ENCODE results near the gene SLC6A6. TPM values are rescaled to one million over a fixed set of nuclear protein-coding genes. Genes with fewer than 3 reads are reported as not detected.

The SLC6A6 gene
- total and polyA plus RNA-seq, 10 of the 15 experiments (the other 5 are each of a cell fraction or from before 2014, with no cell fraction given): 5.6 to 47.0 (median 20.2) TPM

- no peak overlapping the region for H2AFZ ChIP-seq (ENCODE audit: control insufficient read depth, low read depth, low read length)
- no peak overlapping the region for H3K27ac ChIP-seq (ENCODE audit: control insufficient read depth, insufficient read depth)
- ChIA-PET RAD21 (ENCODE audit: unreplicated experiment) (no interaction called here), SMC1A (ENCODE audit: uncharacterized antibody, unreplicated experiment) (no interaction called here), POLR2A (no interaction called here), CTCF (no interaction called here)
- H3K36me3 ChIP-seq (ENCODE audit: control insufficient read depth in 2 of 2, insufficient read depth in 2 of 2, low read length in 1 of 2): no peaks in the 10 kb centered on the region
- intact Hi-C loops (cut with micrococcal nuclease; ENCODE audit: unreplicated experiment) (no loop called here), in situ Hi-C loops (cut with MboI) (no loop called here)
- TF ChIP-seq TCF12 (IDR thresholded peaks at IDR 0.05; ENCODE audit: low read depth, low read length): no peak
- FAIRE-seq (no peak), ATAC-seq (no peak), DNase-seq (ENCODE audit: low read depth, low spot score) (no peak)
- no peaks in the 10 kb centered on the region for H4K20me1 ChIP-seq (ENCODE audit: control insufficient read depth, insufficient read depth)
- no peak overlapping the region for H3K4me3 ChIP-seq
- H3K79me2 ChIP-seq (ENCODE audit: control insufficient read depth, insufficient read depth, low read length): no peaks in the 10 kb centered on the region
- H3K27me3 ChIP-seq (replicated peaks in 1 of 2; ENCODE audit: control insufficient read depth in 2 of 2, insufficient read depth in 2 of 2, low read length in 1 of 2): peaks cover 0 to 3% of the 10 kb centered on the region in 2 experiments; a peak in 3 of 4 replicates
- no peak overlapping the region for H3K4me2 ChIP-seq (ENCODE audit: control insufficient read depth, insufficient read depth)
- no peak overlapping the region for H3K9ac ChIP-seq (ENCODE audit: control insufficient read depth, insufficient read depth, low read length)
- WGBS (ENCODE audit: insufficient coverage, insufficient replicate concordance, low lambda C conversion rate, missing lambda C conversion rate): 14% methylated on average over 3 of the region's 3 CpGs
- H3K9me3 ChIP-seq (replicated peaks; ENCODE audit: control insufficient read depth, insufficient read depth, low read length): no peaks in the 10 kb centered on the region
- no peaks in the 10 kb centered on the region for H3K4me1 ChIP-seq (ENCODE audit: control insufficient read depth, insufficient read depth, low read length)
- no TSS peak for BruUV-seq (replicated peaks)
Observed at GRCh38 chr3:14528081-14528480, 125.7 kb downstream of the SLC6A6 start.

- intact Hi-C loops (cut with micrococcal nuclease; ENCODE audit: unreplicated experiment): no loop called here
- FAIRE-seq (no peak), ATAC-seq (no peak), DNase-seq (ENCODE audit: low read depth, low spot score) (no peak)
- WGBS (ENCODE audit: insufficient coverage, insufficient replicate concordance, low lambda C conversion rate, missing lambda C conversion rate): 52% methylated on average over 17 of the region's 17 CpGs
- H3K27ac ChIP-seq (ENCODE audit: control insufficient read depth, insufficient read depth): no peak overlapping the region
- no peak overlapping the region for H3K4me3 ChIP-seq
- H4K20me1 ChIP-seq (ENCODE audit: control insufficient read depth, insufficient read depth): no peaks in the 10 kb centered on the region
- POLR2A ChIA-PET: no interaction called here
- in situ Hi-C loops (cut with MboI): no loop called here
- TF ChIP-seq HCFC1 (IDR thresholded peaks at IDR 0.05; ENCODE audit: low read length) (no peak), EP300 (IDR thresholded peaks at IDR 0.05; ENCODE audit: borderline replicate concordance in 1 of 2, control insufficient read depth in 1 of 2, low read depth in 2 of 2, low read length in 2 of 2) (no peak), MXI1 (IDR thresholded peaks at IDR 0.05; ENCODE audit: low read depth, low read length) (no peak)
- H3K79me2 ChIP-seq (ENCODE audit: control insufficient read depth, insufficient read depth, low read length): no peaks in the 10 kb centered on the region
- CTCF ChIA-PET: no interaction called here
- H3K9ac ChIP-seq (ENCODE audit: control insufficient read depth, insufficient read depth, low read length): no peak overlapping the region
- BruUV-seq (replicated peaks): no TSS peak
- H3K4me2 ChIP-seq (ENCODE audit: control insufficient read depth, insufficient read depth): no peak overlapping the region
- H3K36me3 ChIP-seq (ENCODE audit: control insufficient read depth in 2 of 2, insufficient read depth in 2 of 2, low read length in 1 of 2): no peaks in the 10 kb centered on the region
- SMC1A ChIA-PET (ENCODE audit: uncharacterized antibody, unreplicated experiment): no interaction called here
- H3K4me1 ChIP-seq (ENCODE audit: control insufficient read depth, insufficient read depth, low read length): no peaks in the 10 kb centered on the region
- no peak overlapping the region for H2AFZ ChIP-seq (ENCODE audit: control insufficient read depth, low read depth, low read length)
- H3K27me3 ChIP-seq (replicated peaks in 1 of 2; ENCODE audit: control insufficient read depth in 2 of 2, insufficient read depth in 2 of 2, low read length in 1 of 2): peaks cover 2 to 3% of the 10 kb centered on the region in 2 experiments; a peak in 3 of 4 replicates
- RAD21 ChIA-PET (ENCODE audit: unreplicated experiment): no interaction called here
- no peaks in the 10 kb centered on the region for H3K9me3 ChIP-seq (replicated peaks; ENCODE audit: control insufficient read depth, insufficient read depth, low read length)
Observed at GRCh38 chr3:14531856-14532395, 129.5 kb downstream of the SLC6A6 start.

Data from GM12878 (cell line).